ENCODE measurements around the gene ALKBH5. TPM values are rescaled to one million over a fixed set of nuclear protein-coding genes. Genes with fewer than 3 reads are reported as not detected.

ALKBH5 gene
- total and polyA plus RNA-seq, 9 of the 15 experiments (the other 6 are each of a cell fraction or from before 2014, with no cell fraction given): 11.4 to 70.0 (median 47.4) TPM

- TF ChIP-seq REST (IDR thresholded peaks at IDR 0.05; ENCODE audit: borderline replicate concordance) (no peak), REST (CRISPR knock-in tag; IDR thresholded peaks at IDR 0.05; ENCODE audit: low read depth) (no peak), RB1 (IDR thresholded peaks at IDR 0.05; ENCODE audit: low read depth) (no peak)
Observed at GRCh38 chr17:18201108-18201507, 17.5 kb downstream of the ALKBH5 start (continued).
